Activated CD4-positive, alpha-beta T cell treated with anti-CD3 and anti-CD28 coated beads, Interleukin-2, amount 50 U/mL, for 24 hours (primary cell): ENCODE measurements around the gene SPANXA1.
"Not testable (repeated sequence)": the region's sequence is repeated elsewhere in the genome, so short reads cannot be mapped to it uniquely, and the experiment has no call there.

ENCODE experiments used
- DNase-seq, 2 donors: peaks; one replicate each; pipeline ENCODE4 v3.0.0-alpha.2; 2020; ENCODE audit warnings: low read depth in 1 of 2, low spot score in 1 of 2

SPANXA1 gene, protein sequence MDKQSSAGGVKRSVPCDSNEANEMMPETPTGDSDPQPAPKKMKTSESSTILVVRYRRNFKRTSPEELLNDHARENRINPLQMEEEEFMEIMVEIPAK

GRCh38 chrX:141584638-141585037, at the start of gene SPANXA1:
Gene SPANXA1, minus strand, starts transcription at chrX:141584738. Its CDS starts 60 bp downstream, at chrX:141584678.
- not testable (repeated sequence) for DNase-seq

- no peak for DNase-seq
Measured at GRCh38 chrX:141632124-141632523, 47.6 kb upstream of the SPANXA1 start.

DNA sequence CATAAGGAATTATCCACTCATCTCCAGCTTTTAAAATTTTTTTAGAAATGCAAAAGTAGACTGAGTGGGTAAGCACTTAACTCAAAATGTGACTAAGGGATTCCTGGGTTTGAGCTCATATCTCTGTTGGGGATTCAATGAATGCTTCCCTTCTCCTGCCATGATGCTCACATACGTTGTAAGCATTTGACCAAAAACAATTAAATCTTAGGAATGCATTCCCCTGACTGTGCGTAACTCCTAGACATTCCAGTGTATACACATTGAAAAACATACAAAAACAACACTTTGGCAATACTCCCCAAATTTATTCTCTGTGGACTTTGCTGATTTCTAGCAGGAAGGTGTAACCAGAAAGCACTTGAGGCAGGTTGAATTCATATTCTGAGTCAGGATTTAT, 34.8 kb upstream of the SPANXA1 start:
- DNase-seq: no peak

DNA sequence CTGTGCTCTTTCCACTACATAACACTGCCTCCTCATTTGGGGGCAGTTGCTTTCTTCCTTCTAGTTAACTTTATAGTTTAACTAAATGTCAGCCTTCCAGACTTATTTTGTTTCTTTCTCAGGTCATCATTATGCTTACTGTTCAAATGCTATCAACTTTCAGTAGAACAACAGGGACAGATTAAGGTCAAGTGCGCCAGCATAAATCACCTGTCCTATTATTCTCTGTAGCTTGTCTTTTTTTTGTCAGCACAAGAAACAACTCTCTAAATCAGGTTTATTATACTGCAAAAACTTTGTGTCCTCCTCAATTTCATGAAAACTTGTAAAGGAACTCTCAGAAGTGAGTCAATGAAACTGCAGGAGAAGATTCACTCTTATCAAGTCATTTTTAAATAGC, 24.6 kb upstream of the SPANXA1 start:
- no peak for DNase-seq

GRCh38 chrX:141589408-141589807, 4.9 kb upstream of the SPANXA1 start, which contains the start of gene SPANXA2:
Gene SPANXA2, plus strand, starts transcription at chrX:141589708. Its CDS starts 60 bp downstream, at chrX:141589768.
- not testable (repeated sequence) for DNase-seq

- not testable (repeated sequence) for DNase-seq
Measured at GRCh38 chrX:141542551-141542950, 42.0 kb downstream of the SPANXA1 start.
